CD4-positive, alpha-beta T cell (primary cell): ENCODE measurements around the gene STUB1. TPM values are rescaled to one million over a fixed set of nuclear protein-coding genes. Genes with fewer than 3 reads are reported as not detected.
A peak's percentile ranks its signal among the peaks of the same experiment; 100 is the strongest.

Experiments used
- ATAC-seq: fragments of 200-7000 bp; cut with Tn5 transposase; one replicate; pipeline ENCODE4 v1.10.0; 2022; ENCODE audit warnings: mild to moderate bottlenecking; ENCODE audit not compliant: poor library complexity
- CTCF ChIA-PET: fragments of 350-600 bp; sonication (Branson Sonifier 250); formaldehyde crosslinking; loops from one replicate; lab custom pipeline; 2021; ENCODE audit warnings: antibody characterized with exemption, inconsistent platforms; lab: Charles Lee
- POLR2A ChIA-PET: fragments of 350-600 bp; sonication (Branson Sonifier 250); formaldehyde crosslinking; loops from one replicate; lab custom pipeline; 2021; ENCODE audit warnings: antibody characterized with exemption, inconsistent platforms; lab: Charles Lee
- DNase-seq, 14 experiments: peaks; one replicate each; pipeline ENCODE4 v3.0.0-alpha.2; 2013 to 2020; ENCODE audit warnings: mixed read lengths in 2 of 14
- H3K27ac ChIP-seq, 2 donors: one replicate each; pipeline versions ENCODE4 v1.5.1 to v1.7.0; 2013; ENCODE audit warnings: low read length in 2 of 2, low read depth in 1 of 2, mild to moderate bottlenecking in 1 of 2
- H3K27me3 ChIP-seq, 2 experiments: 1 replicate in 1 of 2; 2 replicates in 1 of 2; pipeline versions ENCODE4 v1.6.1 to v1.7.0; 2013; ENCODE audit warnings: low read length in 2 of 2, control low read depth in 1 of 2, mild to moderate bottlenecking in 1 of 2, moderate library complexity in 1 of 2; ENCODE audit not compliant: insufficient read depth in 2 of 2, control insufficient read depth in 1 of 2
- H3K36me3 ChIP-seq: one replicate; pipeline ENCODE4 v1.6.1; 2013; ENCODE audit warnings: low read length, control low read depth; ENCODE audit not compliant: insufficient read depth
- H3K4me1 ChIP-seq: one replicate; pipeline ENCODE4 v1.6.1; 2013; ENCODE audit warnings: low read length, control low read depth; ENCODE audit not compliant: insufficient read depth
- H3K4me3 ChIP-seq: one replicate; pipeline ENCODE4 v1.5.1; 2013; ENCODE audit warnings: mild to moderate bottlenecking, low read length, moderate library complexity
- H3K9me3 ChIP-seq, 2 experiments: 1 replicate in 1 of 2; 2 replicates in 1 of 2; pipeline versions ENCODE4 v1.6.1 to v1.7.0; 2013; ENCODE audit warnings: low read length in 2 of 2, mild to moderate bottlenecking in 2 of 2, control low read depth in 1 of 2, moderate library complexity in 1 of 2; ENCODE audit not compliant: control insufficient read depth in 1 of 2, insufficient read depth in 1 of 2
- H3K27ac Mint-ChIP-seq: one replicate; pipeline ENCODE4 v1.8.0; 2020; ENCODE audit warnings: mixed read lengths
- H3K27me3 Mint-ChIP-seq: one replicate; pipeline ENCODE4 v1.8.0; 2021; ENCODE audit warnings: mixed read lengths
- H3K36me3 Mint-ChIP-seq: one replicate; pipeline ENCODE4 v1.8.0; 2021; ENCODE audit warnings: low read depth, mixed read lengths
- H3K4me1 Mint-ChIP-seq: one replicate; pipeline ENCODE4 v1.8.0; 2021; ENCODE audit warnings: low read depth, mixed read lengths
- H3K4me3 Mint-ChIP-seq: one replicate; pipeline ENCODE4 v1.8.0; 2020; ENCODE audit warnings: mild to moderate bottlenecking, mixed read lengths
- H3K9me3 Mint-ChIP-seq: one replicate; pipeline ENCODE4 v1.8.0; 2020; ENCODE audit warnings: mixed read lengths
- CTCF ChIP-seq: fragments of 200-600 bp; IDR thresholded peaks from one replicate; pipeline ENCODE4 v1.8.0; 2022; ENCODE audit warnings: antibody characterized with exemption, mild to moderate bottlenecking
- intact Hi-C, 2 experiments: fragments of 100-400 bp; cut with DNase I in 1 of 2; cut with micrococcal nuclease in 1 of 2; formaldehyde crosslinking; loops; one replicate each; pipeline versions ENCODE4 v1.15.1 to v1.9.0; 2023 to 2025; cut with DNase I, micrococcal nuclease
- total RNA-seq, 174 experiments: library from RNA in 2 of 174; stranded (reverse) in 2 of 174; gene quantifications; one replicate each; pipeline ENCODE4 v1.2.3 and lab custom pipeline; 2021 to 2026

Gene STUB1
- total RNA-seq, 2 experiments from 2014 or later = 46.9 to 53.9 TPM

- TF ChIP-seq CTCF = no peak
- ATAC-seq (no peak), DNase-seq (no peak)
- H3K36me3 Mint-ChIP-seq = no peaks in the 10 kb centered on the region
- no peak overlapping the region for H3K27ac ChIP-seq
- H3K4me3 ChIP-seq = no peak overlapping the region
- peaks cover 42% of the 10 kb centered on the region for H3K4me1 ChIP-seq
- H3K4me1 Mint-ChIP-seq = no peaks in the 10 kb centered on the region
- no peaks in the 10 kb centered on the region for H3K36me3 ChIP-seq
- intact Hi-C loops = no loop called here
- ChIA-PET CTCF (no interaction called here), POLR2A (interaction anchor here (0.9 to 5.0 kb wide), 5 partner anchors 10 to 81 kb away, joined by 3 to 30 read pairs (median 3); partner anchors contain the start of genes CHTF18, CIAO3, METRN and RPUSD1)
- no peaks in the 10 kb centered on the region for H3K27me3 ChIP-seq
- H3K27ac Mint-ChIP-seq = no peak overlapping the region
- peak overlapping the region; percentile 76 for H3K4me3 Mint-ChIP-seq
- no peaks in the 10 kb centered on the region for H3K9me3 Mint-ChIP-seq
- H3K27me3 Mint-ChIP-seq = no peaks in the 10 kb centered on the region
- H3K9me3 ChIP-seq = peaks cover 0 to 8% of the 10 kb centered on the region in 2 experiments
Observed at GRCh38 chr16:726188-726437, 45.9 kb downstream of the STUB1 start.

DNA sequence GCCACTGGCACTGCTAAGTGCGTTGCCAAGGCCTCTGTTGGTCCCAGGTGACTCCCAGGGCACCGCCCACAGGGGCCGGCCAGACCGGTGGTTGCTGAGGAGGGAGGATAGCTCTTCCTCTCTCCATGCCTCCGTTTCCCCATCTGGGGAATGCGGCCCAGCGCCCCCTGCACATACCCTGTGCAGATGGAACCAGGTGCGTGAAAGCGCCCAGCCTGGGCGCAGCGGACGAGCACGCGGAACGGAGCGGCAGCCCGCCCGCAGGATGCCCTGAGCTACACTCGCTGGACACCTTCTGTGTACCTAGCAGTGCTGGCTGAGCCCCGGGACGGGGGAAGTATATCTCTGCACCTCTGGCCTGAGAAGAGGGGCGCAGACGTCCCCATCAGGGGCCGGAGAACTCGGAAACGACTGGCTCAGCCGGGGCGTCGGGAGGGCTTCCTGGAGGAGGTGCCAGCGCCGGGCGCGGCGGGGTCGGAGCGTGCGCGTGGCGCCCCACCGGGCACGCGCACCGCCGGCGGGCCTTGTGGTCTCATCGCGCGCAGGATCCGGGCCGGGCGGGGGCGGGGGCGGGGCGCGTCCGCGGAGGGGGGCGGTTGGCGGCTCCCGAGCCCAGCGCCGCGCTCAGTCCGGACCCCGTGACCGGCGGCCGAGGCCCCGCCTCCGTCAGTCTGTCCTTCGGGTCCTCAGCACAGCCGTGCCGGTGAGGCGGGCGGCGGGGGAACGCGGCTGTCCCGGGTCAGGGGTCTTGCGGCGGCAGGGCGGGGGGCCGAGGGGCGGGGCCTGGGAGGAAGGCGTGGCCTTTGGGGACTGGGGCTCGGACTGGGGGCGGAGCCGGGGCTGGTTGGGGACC lies 46.5 kb downstream of the STUB1 start, which contains the start of the genes CCDC78 and HAGHL:
CCDC78 (minus strand) TSS at position 6 of the 853 bp plus-strand sequence. CDS start 76 bp downstream, outside the sequence.
HAGHL (plus strand) TSS at position 669 of the 853 bp plus-strand sequence. CDS start 404 bp downstream, outside the sequence.
- H3K4me3 Mint-ChIP-seq = peak within 1 kb of the TSS; percentile 76
- no peak within 1 kb of the TSS for H3K27ac Mint-ChIP-seq
- no peaks in the 10 kb centered on the region for H3K27me3 Mint-ChIP-seq
- peak in 12 of 14 experiments; percentile 41 to 81 (median 56) for DNase-seq
- no peaks in the 10 kb centered on the region for H3K9me3 Mint-ChIP-seq
- POLR2A ChIA-PET = interaction anchor here (0.9 to 5.0 kb wide), 6 partner anchors 11 to 80 kb away, joined by 3 to 30 read pairs (median 8); partner anchors contain the start of genes CHTF18, CIAO3, METRN and RPUSD1
- no peaks in the 10 kb centered on the region for H3K27me3 ChIP-seq
- H3K4me1 ChIP-seq = peaks cover 38% of the 10 kb centered on the region
- peaks cover 0 to 6% of the 10 kb centered on the region in 2 experiments for H3K9me3 ChIP-seq
- H3K4me3 ChIP-seq = peak within 1 kb of the TSS; percentile 68
- TF ChIP-seq CTCF = no peak
- H3K36me3 Mint-ChIP-seq = no peaks in the 10 kb centered on the region
- H3K27ac ChIP-seq = no peak within 1 kb of the TSS
- ATAC-seq = peak; percentile 19
- intact Hi-C loops = no loop called here
- H3K36me3 ChIP-seq = no peaks in the 10 kb centered on the region
- CTCF ChIA-PET = no interaction called here
- no peaks in the 10 kb centered on the region for H3K4me1 Mint-ChIP-seq

DNA sequence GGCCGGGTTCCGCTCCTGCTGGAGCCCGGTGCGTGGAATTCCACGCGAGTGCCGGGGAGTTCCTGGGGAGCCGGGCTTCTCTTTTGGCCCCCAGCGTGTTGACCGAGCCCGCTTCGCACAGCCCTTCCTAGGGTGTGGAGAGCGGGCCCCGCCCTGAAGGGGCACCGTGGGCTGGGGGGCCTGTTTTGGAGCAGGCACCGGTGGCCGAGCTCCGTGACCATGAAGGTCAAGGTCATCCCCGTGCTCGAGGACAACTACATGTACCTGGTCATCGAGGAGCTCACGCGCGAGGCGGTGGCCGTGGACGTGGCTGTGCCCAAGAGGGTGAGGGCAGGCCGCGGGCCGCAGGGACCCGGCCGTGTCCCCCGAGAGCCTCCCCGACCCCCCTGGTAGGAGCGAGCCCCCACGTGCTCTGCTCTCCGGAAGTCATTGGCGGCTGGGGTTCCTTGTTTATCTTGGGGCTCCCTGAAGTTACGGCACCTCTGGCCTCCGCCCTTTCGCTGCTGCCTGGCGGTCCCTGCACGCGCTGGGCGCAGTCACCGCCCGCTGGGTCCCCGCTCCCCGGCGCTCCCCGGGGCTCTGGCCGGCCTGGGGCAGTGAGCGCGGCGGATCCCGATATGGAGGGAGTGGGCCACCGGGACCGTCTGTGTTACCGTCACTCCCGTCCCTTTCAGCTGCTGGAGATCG lies 47.2 kb downstream of the STUB1 start:
- H3K36me3 ChIP-seq = peaks cover 3% of the 10 kb centered on the region
- Mint-ChIP-seq H3K27ac (no peak overlapping the region), H3K4me3 (no peak overlapping the region), H3K4me1 (no peaks in the 10 kb centered on the region), H3K27me3 (no peaks in the 10 kb centered on the region), H3K36me3 (no peaks in the 10 kb centered on the region), H3K9me3 (no peaks in the 10 kb centered on the region)
- H3K4me3 ChIP-seq = peak overlapping the region; percentile 68
- intact Hi-C loops = no loop called here
- peak; percentile 19 for ATAC-seq
- DNase-seq = peak in 5 of 14 experiments; percentile 30 to 59 (median 46)
- ChIA-PET CTCF (no interaction called here), POLR2A (interaction anchor here (0.8 to 5.0 kb wide), 7 partner anchors 9 to 91 kb away, joined by 3 to 30 read pairs (median 5); partner anchors contain the start of genes CHTF18, METRN, METTL26 and RPUSD1)
- peaks cover 31% of the 10 kb centered on the region for H3K4me1 ChIP-seq
- H3K27me3 ChIP-seq = no peaks in the 10 kb centered on the region
- TF ChIP-seq CTCF = no peak
- H3K27ac ChIP-seq = no peak overlapping the region
- H3K9me3 ChIP-seq = no peaks in the 10 kb centered on the region
